ENCODE data around the gene OPHN1. TPM values are rescaled to one million over a fixed set of nuclear protein-coding genes. Genes with fewer than 3 reads are reported as not detected.

Gene OPHN1
- total RNA-seq, 1 experiment from 2014 or later, result 4.0 TPM

DNA sequence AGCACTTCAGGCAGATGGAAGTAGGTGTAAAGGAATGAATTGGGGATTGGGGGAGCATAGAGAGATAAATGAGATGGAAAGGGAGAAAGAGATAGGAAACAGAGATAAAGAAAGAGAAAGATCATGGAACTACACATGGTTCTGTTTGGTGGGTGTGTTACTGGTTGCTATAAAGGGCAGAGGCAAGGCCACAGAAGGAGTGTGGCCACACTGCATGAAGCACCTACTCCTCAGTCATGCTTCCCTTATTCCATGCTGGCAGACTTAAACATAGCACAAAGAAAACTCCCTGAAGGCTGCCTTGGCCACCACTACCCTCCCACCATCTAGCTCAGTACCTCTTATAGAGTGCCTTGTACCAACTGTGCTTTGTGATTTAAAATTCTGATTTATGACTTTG, 56.9 kb downstream of the OPHN1 start:
- intact Hi-C loops (cut with micrococcal nuclease), result no loop called here
- CTCF ChIA-PET, result interaction anchor here (0.9 kb wide), 1 partner anchor 129 kb away, joined by 3 read pairs; no protein-coding TSS in a partner anchor
- POLR2A ChIA-PET, result no interaction called here
- DNase-seq (ENCODE audit: unreplicated experiment), result no peak
- Mint-ChIP-seq H3K9me3 (ENCODE audit: unreplicated experiment) (peaks cover 6% of the 10 kb centered on the region), H3K4me1 (ENCODE audit: insufficient read depth, unreplicated experiment) (no peaks in the 10 kb centered on the region), H3K27ac (ENCODE audit: low read depth, unreplicated experiment) (no peak overlapping the region), H3K27me3 (ENCODE audit: insufficient read depth, unreplicated experiment) (peaks cover 21% of the 10 kb centered on the region), H3K36me3 (ENCODE audit: insufficient read depth, unreplicated experiment) (no peaks in the 10 kb centered on the region), H3K4me3 (ENCODE audit: unreplicated experiment) (no peak overlapping the region)
- BruUV-seq (replicated peaks), result no TSS peak
- TF ChIP-seq, protein P1, sequence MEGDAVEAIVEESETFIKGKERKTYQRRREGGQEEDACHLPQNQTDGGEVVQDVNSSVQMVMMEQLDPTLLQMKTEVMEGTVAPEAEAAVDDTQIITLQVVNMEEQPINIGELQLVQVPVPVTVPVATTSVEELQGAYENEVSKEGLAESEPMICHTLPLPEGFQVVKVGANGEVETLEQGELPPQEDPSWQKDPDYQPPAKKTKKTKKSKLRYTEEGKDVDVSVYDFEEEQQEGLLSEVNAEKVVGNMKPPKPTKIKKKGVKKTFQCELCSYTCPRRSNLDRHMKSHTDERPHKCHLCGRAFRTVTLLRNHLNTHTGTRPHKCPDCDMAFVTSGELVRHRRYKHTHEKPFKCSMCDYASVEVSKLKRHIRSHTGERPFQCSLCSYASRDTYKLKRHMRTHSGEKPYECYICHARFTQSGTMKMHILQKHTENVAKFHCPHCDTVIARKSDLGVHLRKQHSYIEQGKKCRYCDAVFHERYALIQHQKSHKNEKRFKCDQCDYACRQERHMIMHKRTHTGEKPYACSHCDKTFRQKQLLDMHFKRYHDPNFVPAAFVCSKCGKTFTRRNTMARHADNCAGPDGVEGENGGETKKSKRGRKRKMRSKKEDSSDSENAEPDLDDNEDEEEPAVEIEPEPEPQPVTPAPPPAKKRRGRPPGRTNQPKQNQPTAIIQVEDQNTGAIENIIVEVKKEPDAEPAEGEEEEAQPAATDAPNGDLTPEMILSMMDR (IDR thresholded peaks at IDR 0.05; ENCODE audit: unreplicated experiment), result no peak

DNA sequence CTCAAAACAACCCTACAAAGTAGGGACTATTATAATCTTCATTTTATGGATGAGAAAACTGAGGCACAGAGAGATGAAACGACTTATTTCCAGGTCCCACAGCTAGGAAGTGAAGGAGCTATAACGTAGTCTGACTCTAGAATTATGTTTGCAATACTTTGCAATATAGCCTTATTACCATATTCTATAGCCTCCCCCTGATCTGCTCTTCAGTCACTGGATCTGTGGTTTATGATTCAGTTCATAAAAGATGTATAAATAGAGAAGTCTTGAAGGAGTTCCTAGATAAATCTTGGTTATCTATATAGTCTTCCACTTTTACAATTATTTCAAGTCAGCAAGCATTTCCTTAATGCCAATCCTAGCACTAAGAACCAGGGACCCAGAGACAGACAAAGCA, 57.5 kb downstream of the OPHN1 start:
- CTCF ChIA-PET, result no interaction called here

DNA sequence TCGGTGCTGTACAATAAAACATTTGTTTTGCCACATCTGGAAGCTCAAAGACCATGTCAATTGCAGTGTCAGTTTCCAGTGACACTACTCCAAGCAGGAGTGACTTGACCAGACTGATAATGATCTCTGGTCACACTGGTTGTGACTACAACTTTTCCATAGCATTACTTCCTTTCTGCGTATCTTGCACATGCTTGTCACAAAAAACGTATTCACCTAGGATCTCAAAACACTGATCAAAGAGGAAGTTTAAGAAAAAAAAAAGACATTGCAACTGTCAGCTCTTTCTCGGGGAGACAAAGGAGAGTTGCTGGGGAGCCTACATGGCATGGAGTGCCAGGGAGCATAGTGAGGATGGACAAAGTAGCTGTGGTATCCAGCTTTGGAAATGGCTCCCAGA, 60.6 kb downstream of the OPHN1 start:
- no peak for DNase-seq (ENCODE audit: unreplicated experiment)
- Mint-ChIP-seq H3K27me3 (ENCODE audit: insufficient read depth, unreplicated experiment) (peaks cover 21% of the 10 kb centered on the region), H3K27ac (ENCODE audit: low read depth, unreplicated experiment) (no peak overlapping the region), H3K9me3 (ENCODE audit: unreplicated experiment) (no peaks in the 10 kb centered on the region), H3K36me3 (ENCODE audit: insufficient read depth, unreplicated experiment) (no peaks in the 10 kb centered on the region), H3K4me3 (ENCODE audit: unreplicated experiment) (no peak overlapping the region), H3K4me1 (ENCODE audit: insufficient read depth, unreplicated experiment) (no peaks in the 10 kb centered on the region)
- TF ChIP-seq, protein P1 (IDR thresholded peaks at IDR 0.05; ENCODE audit: unreplicated experiment), result no peak
- BruUV-seq (replicated peaks), result no TSS peak
- intact Hi-C loops (cut with micrococcal nuclease), result no loop called here
- ChIA-PET POLR2A (interaction anchor here (0.6 kb wide), 1 partner anchor 32 kb away, joined by 3 read pairs; no protein-coding TSS in a partner anchor), CTCF (interaction anchor here (0.7 to 0.8 kb wide), 2 partner anchors 16 to 179 kb away, joined by 4 to 5 read pairs; no protein-coding TSS in a partner anchor)

More for the DNA sequence above, 57.5 kb downstream of the OPHN1 start:
- no peak overlapping the region for H3K27ac Mint-ChIP-seq (ENCODE audit: low read depth, unreplicated experiment)
- no peaks in the 10 kb centered on the region for H3K36me3 Mint-ChIP-seq (ENCODE audit: insufficient read depth, unreplicated experiment)
- H3K4me1 Mint-ChIP-seq (ENCODE audit: insufficient read depth, unreplicated experiment), result no peaks in the 10 kb centered on the region
- TF ChIP-seq, protein P1 (IDR thresholded peaks at IDR 0.05; ENCODE audit: unreplicated experiment), result no peak
- intact Hi-C loops (cut with micrococcal nuclease), result no loop called here
- peaks cover 21% of the 10 kb centered on the region for H3K27me3 Mint-ChIP-seq (ENCODE audit: insufficient read depth, unreplicated experiment)
- no peak overlapping the region for H3K4me3 Mint-ChIP-seq (ENCODE audit: unreplicated experiment)
- DNase-seq (ENCODE audit: unreplicated experiment), result no peak
- peaks cover under 1% of the 10 kb centered on the region for H3K9me3 Mint-ChIP-seq (ENCODE audit: unreplicated experiment)
- BruUV-seq (replicated peaks), result no TSS peak
- POLR2A ChIA-PET, result no interaction called here

DNA sequence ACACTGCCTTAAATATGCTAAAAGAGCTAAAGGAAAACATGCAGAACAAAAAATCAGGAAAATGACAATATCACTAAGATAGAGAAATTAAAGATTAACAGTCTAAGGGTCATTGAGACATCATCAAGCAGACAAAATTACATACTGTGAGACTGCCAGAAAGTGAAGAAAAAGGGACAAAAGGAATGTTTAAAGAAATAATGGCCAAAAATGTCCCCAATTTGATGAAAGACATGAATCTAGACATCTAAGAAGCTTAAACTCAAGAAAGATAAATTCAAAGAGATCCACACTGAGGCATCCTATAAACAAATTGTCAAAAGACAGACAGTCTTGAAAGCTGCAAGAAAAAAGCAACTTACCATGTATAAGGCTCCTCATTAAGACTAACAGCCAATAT, 63.7 kb downstream of the OPHN1 start:
- peaks cover 21% of the 10 kb centered on the region for H3K27me3 Mint-ChIP-seq (ENCODE audit: insufficient read depth, unreplicated experiment)
- no peak for DNase-seq (ENCODE audit: unreplicated experiment)
- intact Hi-C loops (cut with micrococcal nuclease), result no loop called here
- no peak overlapping the region for H3K27ac Mint-ChIP-seq (ENCODE audit: low read depth, unreplicated experiment)
- H3K9me3 Mint-ChIP-seq (ENCODE audit: unreplicated experiment), result no peaks in the 10 kb centered on the region
- no peak overlapping the region for H3K4me3 Mint-ChIP-seq (ENCODE audit: unreplicated experiment)
- POLR2A ChIA-PET, result no interaction called here
- no peaks in the 10 kb centered on the region for H3K36me3 Mint-ChIP-seq (ENCODE audit: insufficient read depth, unreplicated experiment)
- H3K4me1 Mint-ChIP-seq (ENCODE audit: insufficient read depth, unreplicated experiment), result no peaks in the 10 kb centered on the region
- no TSS peak for BruUV-seq (replicated peaks)
- CTCF ChIA-PET, result interaction anchor here (1.0 kb wide), 1 partner anchor 48 kb away, joined by 6 read pairs; no protein-coding TSS in a partner anchor
- TF ChIP-seq, protein P1 (IDR thresholded peaks at IDR 0.05; ENCODE audit: unreplicated experiment), result no peak
